GM18867 (cell line): ENCODE results near the gene MCM5.
A peak's percentile ranks its signal among the peaks of the same experiment; 100 is the strongest.

Experiments
- ATAC-seq: cut with Tn5 transposase; IDR thresholded peaks from one replicate; pipeline ENCODE4 v1.9.1; 2021; ENCODE audit warnings: mild to moderate bottlenecking, moderate library complexity; ENCODE audit not compliant: unreplicated experiment

MCM5 gene

GRCh38 chr22:35400501-35400790 is 506 bp downstream of the MCM5 start:
- no peak for ATAC-seq

DNA sequence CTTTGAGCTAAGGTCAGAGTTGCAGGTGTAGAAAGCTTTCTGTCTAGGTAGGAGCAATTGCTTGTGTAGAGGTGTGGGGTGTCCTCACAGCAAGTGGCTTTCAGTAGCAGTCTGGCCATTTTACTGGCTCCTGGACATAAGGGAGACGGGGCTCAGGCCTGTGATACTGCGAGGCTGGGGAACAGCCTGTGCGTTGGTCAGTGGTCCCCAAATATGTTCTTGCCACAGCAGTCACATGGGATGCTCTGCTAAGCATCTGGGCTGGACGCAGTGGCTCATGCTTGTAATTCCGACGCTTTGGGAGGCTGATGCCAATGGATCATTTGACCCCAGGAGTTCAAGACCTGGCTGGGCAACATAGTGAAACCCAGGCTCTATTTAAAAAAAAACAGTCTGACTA is 1.9 kb downstream of the MCM5 start:
- no peak for ATAC-seq

GRCh38 chr22:35403356-35403755 is 3.4 kb downstream of the MCM5 start:
- no peak for ATAC-seq

DNA sequence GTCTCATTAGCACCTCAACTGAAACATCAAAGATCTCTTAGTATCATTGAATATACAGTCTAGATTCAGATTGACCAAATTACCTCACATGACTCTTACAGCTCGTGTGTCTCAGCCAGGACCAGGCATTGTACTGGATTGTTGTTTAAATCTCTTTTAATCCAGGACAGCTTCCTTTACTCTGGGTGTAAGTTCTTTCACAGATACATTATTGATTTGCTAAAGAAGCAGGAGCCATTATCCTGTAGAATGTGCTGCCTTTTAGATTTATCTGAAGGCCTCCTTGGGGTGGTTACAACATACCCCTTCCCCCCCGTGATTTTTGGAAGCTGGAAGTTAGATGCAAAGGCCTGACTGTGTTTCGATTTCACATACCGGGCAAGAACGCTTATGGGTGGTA is 4.2 kb downstream of the MCM5 start:
- ATAC-seq = no peak

- no peak for ATAC-seq
Measured at GRCh38 chr22:35406443-35406842, 6.5 kb downstream of the MCM5 start.

DNA sequence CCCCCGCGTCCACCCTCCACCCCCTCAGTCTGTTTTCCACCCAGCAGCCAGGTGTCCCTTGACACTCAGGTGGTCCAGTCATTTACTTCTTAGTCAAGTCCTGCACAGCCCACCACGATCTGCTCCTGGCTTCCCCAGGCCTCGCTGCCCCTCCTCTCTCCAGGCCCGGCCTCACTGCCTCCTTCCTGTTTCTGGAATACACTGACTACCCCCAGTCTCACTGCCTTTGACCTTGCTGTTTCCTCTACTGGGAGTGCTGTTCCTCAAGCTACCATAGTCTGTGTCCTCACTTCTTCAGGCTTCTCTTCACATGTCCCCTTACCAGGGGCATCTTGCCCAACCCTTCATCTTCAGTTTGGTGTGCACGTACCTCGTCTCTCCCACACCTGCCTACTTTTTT is 7.4 kb downstream of the MCM5 start:
- ATAC-seq = no peak

DNA sequence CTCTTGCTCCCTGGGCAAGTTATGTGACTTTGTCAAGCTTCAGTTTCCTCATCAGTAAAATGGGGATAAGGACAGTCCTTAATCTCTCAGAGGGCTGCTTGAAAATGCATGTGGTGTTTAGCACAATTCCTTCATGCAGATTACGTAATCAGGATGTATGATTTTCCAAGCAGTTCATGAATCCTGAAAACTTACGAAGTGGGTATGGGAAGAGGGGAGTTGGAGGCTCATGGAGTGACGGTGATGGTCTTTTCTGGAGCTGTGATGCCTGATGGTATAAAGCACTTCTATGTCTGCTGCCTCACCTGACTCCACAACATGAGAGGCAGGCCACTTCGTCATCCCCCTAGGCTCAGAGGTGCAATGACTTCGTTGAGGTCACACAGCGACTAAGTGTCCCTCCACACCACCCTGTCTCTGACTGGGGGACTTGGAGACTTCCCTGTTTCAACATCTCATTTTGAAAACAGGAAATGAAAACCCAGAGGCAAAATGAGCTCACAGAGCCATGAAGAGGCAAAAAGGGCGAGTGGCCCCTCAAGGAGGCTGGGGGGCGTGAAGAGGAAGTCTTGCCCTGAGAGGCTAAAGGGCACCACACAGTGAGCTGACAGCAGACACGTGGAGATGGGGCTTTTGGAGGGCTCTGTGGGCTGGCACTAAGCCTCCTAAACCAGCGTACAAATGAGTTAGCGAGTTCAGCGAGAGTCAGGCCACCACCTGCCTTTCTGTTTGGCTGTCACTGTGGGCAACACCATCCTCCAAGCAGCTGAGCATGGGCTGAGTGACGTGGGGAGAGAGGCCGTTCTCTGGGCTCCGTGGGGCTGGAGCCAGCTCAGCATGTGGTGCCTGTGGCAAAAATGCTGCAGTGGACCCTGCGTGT is 10.1 kb downstream of the MCM5 start:
- peak; percentile 61 for ATAC-seq

DNA sequence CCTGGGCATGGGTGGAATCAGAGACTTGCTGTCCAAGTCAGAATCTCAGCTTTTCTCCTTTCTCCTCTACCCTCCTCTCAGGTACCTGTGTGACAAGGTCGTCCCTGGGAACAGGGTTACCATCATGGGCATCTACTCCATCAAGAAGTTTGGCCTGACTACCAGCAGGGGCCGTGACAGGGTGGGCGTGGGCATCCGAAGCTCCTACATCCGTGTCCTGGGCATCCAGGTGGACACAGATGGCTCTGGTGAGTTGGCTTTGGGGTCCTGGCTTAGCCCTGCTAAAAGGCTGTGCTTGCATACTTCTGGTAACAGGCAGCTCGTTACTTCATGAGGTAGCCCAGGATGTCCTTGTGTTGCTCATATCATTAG is 10.7 kb downstream of the MCM5 start:
- peak; percentile 11 for ATAC-seq

GRCh38 chr22:35411102-35411501 is 11.2 kb downstream of the MCM5 start:
- ATAC-seq = no peak

- ATAC-seq = no peak
Measured at GRCh38 chr22:35413624-35414023, 13.7 kb downstream of the MCM5 start.

DNA sequence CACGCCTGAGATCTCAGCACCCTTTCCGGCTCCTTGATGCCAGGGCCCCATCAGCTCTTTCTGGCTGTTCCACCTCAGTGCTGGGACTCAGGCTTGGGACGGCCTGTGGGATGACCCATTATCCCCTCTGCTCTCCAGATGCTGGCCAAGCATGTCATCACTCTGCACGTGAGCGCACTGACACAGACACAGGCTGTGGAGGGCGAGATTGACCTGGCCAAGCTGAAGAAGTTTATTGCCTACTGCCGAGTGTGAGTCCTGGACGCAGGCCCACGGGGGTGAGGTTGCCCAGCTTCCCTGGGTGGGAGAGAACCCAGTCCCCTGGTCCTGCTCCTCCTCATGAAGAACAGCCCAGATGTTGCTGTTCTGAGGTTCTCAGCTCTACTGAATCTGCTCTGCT is 17.7 kb downstream of the MCM5 start:
- no peak for ATAC-seq

DNA sequence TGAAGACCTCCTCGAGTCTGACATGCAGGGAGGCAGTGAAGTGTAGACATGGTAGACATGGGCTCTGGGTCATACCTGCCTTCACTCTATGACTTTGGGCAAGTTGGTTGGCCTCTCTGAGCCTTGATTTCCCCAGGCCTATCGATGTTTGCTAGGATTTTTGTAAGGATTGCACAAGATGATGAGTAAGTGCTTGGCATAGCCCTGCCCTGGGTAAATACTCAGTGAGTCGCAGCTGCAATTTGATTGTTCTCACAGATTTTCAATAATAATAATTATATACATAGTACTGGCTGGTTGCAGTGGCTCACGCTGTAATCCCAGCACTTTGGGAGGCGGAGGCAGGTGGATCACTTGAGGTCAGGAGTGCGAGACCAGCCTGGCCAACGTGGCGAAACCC is 18.1 kb downstream of the MCM5 start:
- no peak for ATAC-seq

DNA sequence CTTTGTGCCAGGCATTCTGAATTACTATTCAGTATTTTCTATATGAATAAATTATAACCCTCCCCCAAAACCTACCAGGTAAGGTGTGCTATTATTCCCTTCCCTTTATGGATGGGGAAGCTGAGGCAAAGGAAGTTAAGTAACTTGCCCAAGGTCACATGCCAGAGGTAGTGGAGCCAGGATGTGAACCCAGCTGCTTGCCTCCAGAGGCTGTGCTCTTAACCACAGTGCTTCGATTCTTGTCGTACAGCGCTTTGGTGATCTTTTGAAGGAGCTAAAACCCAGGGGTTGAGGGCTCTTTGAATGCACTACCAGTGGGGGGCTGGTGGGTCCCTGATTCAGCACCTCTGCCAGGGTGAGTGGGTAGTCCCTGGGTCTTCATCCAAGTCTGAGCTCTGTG is 18.8 kb downstream of the MCM5 start:
- no peak for ATAC-seq

DNA sequence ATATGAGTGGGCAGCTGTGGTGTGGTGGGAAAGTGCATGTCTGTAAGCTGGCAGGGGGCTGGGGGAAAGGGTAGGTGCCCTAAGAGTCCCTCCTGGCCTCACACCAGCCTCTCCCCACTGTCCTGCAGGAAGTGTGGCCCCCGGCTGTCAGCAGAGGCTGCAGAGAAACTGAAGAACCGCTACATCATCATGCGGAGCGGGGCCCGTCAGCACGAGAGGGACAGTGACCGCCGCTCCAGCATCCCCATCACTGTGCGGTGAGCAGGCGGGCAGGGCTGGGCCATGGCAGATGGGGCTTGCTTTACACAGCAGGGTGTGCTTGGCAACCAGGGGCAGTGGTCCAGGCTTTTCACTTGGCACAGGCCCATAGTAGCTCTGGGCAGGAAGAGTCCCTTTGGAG is 19.8 kb downstream of the MCM5 start:
- ATAC-seq = no peak

GRCh38 chr22:35421121-35421520 is 21.2 kb downstream of the MCM5 start:
- ATAC-seq = no peak

GRCh38 chr22:35422145-35422544 is 22.2 kb downstream of the MCM5 start:
- ATAC-seq = no peak

DNA sequence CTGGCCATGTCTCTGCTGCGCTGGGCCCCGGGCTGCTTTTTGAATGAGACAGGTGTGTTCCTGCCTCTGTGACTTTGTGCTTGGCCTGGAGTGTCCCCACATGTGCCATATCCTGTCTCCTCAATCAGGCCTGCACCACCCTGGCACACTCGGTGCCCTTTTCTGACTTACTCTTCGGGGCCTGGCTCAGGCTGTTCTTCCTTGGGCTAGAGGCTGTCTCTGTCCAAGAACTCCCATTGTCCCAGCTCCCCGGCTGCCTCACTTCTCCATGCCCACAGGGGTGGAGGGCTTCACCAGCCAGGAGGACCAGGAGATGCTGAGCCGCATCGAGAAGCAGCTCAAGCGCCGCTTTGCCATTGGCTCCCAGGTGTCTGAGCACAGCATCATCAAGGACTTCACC is 23.0 kb downstream of the MCM5 start:
- ATAC-seq = no peak

DNA sequence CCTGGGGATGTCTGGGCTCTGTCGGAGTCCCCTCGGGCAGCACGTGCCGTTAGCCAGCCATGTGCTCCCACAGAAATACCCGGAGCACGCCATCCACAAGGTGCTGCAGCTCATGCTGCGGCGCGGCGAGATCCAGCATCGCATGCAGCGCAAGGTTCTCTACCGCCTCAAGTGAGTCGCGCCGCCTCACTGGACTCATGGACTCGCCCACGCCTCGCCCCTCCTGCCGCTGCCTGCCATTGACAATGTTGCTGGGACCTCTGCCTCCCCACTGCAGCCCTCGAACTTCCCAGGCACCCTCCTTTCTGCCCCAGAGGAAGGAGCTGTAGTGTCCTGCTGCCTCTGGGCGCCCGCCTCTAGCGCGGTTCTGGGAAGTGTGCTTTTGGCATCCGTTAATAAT is 24.1 kb downstream of the MCM5 start:
- ATAC-seq = no peak

GRCh38 chr22:35424761-35425160 is 24.8 kb downstream of the MCM5 start:
- ATAC-seq = no peak

DNA sequence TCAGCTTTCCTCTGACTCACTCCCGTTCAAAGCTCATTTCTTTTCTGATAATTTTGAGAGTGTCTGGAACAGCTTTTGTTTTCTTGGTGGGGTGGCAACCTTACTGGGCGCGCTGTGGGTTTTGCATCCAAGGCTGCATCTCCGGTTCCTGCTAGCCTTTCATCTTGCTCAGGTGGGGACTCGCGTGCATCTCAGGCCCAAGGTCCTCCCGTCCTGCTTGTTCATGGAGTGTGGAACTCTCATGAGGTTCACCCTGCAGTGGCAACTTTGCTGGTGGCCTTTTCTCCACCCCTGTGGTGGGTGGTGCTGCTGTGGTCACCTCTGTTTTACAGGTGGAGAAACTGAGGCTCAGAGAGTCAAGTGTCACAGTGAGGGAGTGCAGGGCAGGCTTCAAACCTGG is 25.6 kb downstream of the MCM5 start:
- no peak for ATAC-seq

- no peak for ATAC-seq
Measured at GRCh38 chr22:35425971-35426800, 26.2 kb downstream of the MCM5 start.

- ATAC-seq = no peak
Measured at GRCh38 chr22:35426801-35427140, 26.8 kb downstream of the MCM5 start.

GRCh38 chr22:35430897-35431322 is 31.0 kb downstream of the MCM5 start:
- no peak for ATAC-seq
